SK-N-SH (cell line): Measurements from ENCODE around the gene ADAMTSL1. TPM values are rescaled to one million over a fixed set of nuclear protein-coding genes. Genes with fewer than 3 reads are reported as not detected.

Experiments
- CTCF ChIA-PET: fragments of 300-600, 350-600 bp; formaldehyde crosslinking; extraction: SDS; loops from one replicate; lab custom pipeline; 2021; lab: Yijun Ruan, JAX
- POLR2A ChIA-PET: fragments of 350-600 bp; sonication (Branson Sonifier 250); formaldehyde crosslinking; extraction: SDS; loops from one replicate; lab custom pipeline; 2020; ENCODE audit warnings: antibody characterized with exemption, inconsistent platforms; lab: Yijun Ruan, JAX
- DNase-seq: peaks from one replicate; pipeline ENCODE4 v3.0.0; 2012
- H2AFZ ChIP-seq: fragments of 200-600 bp; sonication (generic); 2 replicates; pipeline ENCODE4 v1.8.1; 2016; ENCODE audit warnings: antibody characterized with exemption, mild to moderate bottlenecking, low read depth
- H3F3A ChIP-seq: fragments of 200-600 bp; sonication (generic); replicated peaks from 2 replicates; pipeline ENCODE3; 2016; ENCODE audit warnings: antibody characterized with exemption, mild to moderate bottlenecking; ENCODE audit not compliant: insufficient read depth
- H3K27ac ChIP-seq, 2 experiments: fragments of 200-500 bp in 1 of 2; fragments of 200-600 bp in 1 of 2; sonication (Bioruptor generic) in 1 of 2; sonication (generic), shearing (Covaris generic) in 1 of 2; 2 replicates each; pipeline versions ENCODE4 v1.5.1 to v1.6.1; 2014 to 2016; ENCODE audit warnings: low read depth in 2 of 2, inconsistent platforms in 1 of 2, low read length in 1 of 2, mild to moderate bottlenecking in 1 of 2, mixed read lengths in 1 of 2
- H3K27me3 ChIP-seq: fragments of 200-600 bp; sonication (generic), shearing (Covaris generic); 2 replicates; pipeline ENCODE4 v1.6.1; 2016; ENCODE audit warnings: mixed run types; ENCODE audit not compliant: insufficient read depth
- H3K36me3 ChIP-seq, 2 experiments: fragments of 200-500 bp in 1 of 2; fragments of 200-600 bp in 1 of 2; sonication (Bioruptor generic) in 1 of 2; sonication (generic) in 1 of 2; replicated peaks in 1 of 2; 2 replicates each; pipeline versions ENCODE3 to v1.5.1; 2014 to 2016; ENCODE audit warnings: low read length in 1 of 2, mild to moderate bottlenecking in 1 of 2; ENCODE audit not compliant: insufficient read depth in 2 of 2, control insufficient read depth in 1 of 2
- H3K4me1 ChIP-seq, 2 experiments: fragments of 200-500 bp in 1 of 2; fragments of 200-600 bp in 1 of 2; sonication (Bioruptor generic) in 1 of 2; sonication (generic), shearing (Covaris generic) in 1 of 2; 2 replicates each; pipeline versions ENCODE4 v1.5.1 to v1.6.1; 2014 to 2016; ENCODE audit warnings: low read depth in 1 of 2, low read length in 1 of 2, mixed run types in 1 of 2; ENCODE audit not compliant: insufficient read depth in 2 of 2, control insufficient read depth in 1 of 2
- H3K4me2 ChIP-seq: fragments of 200-600 bp; sonication (generic), shearing (Covaris generic); 2 replicates; pipeline ENCODE4 v1.6.1; 2017; ENCODE audit warnings: mixed run types
- H3K4me3 ChIP-seq, 2 experiments: fragments of 200-500 bp in 1 of 2; fragments of 200-600 bp in 1 of 2; sonication (Bioruptor generic) in 1 of 2; sonication (generic), shearing (Covaris generic) in 1 of 2; 2 replicates each; pipeline versions ENCODE4 v1.5.1 to v1.8.1; 2014 to 2016; ENCODE audit warnings: low read depth in 2 of 2, inconsistent platforms in 1 of 2, low read length in 1 of 2, mild to moderate bottlenecking in 1 of 2, mixed read lengths in 1 of 2, moderate library complexity in 1 of 2
- H3K79me2 ChIP-seq: fragments of 200-600 bp; sonication (generic); 2 replicates; pipeline ENCODE4 v1.8.1; 2017; ENCODE audit warnings: mild to moderate bottlenecking; ENCODE audit not compliant: insufficient read depth
- H3K9ac ChIP-seq: fragments of 200-600 bp; sonication (generic); 2 replicates; pipeline ENCODE4 v1.6.1; 2017; ENCODE audit warnings: mixed run types
- H3K9me2 ChIP-seq: fragments of 200-600 bp; sonication (generic); 2 replicates; pipeline ENCODE4 v1.6.1; 2017; ENCODE audit warnings: mixed run types
- H3K9me3 ChIP-seq: fragments of 200-600 bp; sonication (generic); 2 replicates; pipeline ENCODE4 v1.6.1; 2017; ENCODE audit warnings: mixed run types, mild to moderate bottlenecking, moderate library complexity
- H4K20me1 ChIP-seq: fragments of 200-600 bp; sonication (generic); 2 replicates; pipeline ENCODE4 v1.6.1; 2017; ENCODE audit warnings: mild to moderate bottlenecking, mixed run types; ENCODE audit not compliant: insufficient read depth
- FOXJ3 ChIP-seq: sonication (generic); formaldehyde crosslinking; IDR thresholded peaks from 2 replicates; pipeline ENCODE4 v1.5.1; 2020; ENCODE audit warnings: mild to moderate bottlenecking, missing genetic modification reagents
- GATA2 ChIP-seq: sonication (generic); formaldehyde crosslinking; IDR thresholded peaks from 2 replicates; pipeline ENCODE4 v1.5.0; 2020; ENCODE audit warnings: mild to moderate bottlenecking, missing genetic modification reagents
- MAX ChIP-seq: IDR thresholded peaks from 2 replicates; pipeline ENCODE4 v1.4.0; 2012; ENCODE audit warnings: low read depth
- MXI1 ChIP-seq: IDR thresholded peaks from 2 replicates; pipeline ENCODE4 v1.6.1; 2012; ENCODE audit warnings: mild to moderate bottlenecking, low read depth, low read length, improper control_type of control experiment
- POLR2AphosphoS5 ChIP-seq: IDR thresholded peaks from 2 replicates; pipeline ENCODE4 v1.6.1; 2012; ENCODE audit warnings: low read depth, low read length
- RXRA ChIP-seq: IDR thresholded peaks from 2 replicates; pipeline ENCODE4 v1.4.0; 2012; ENCODE audit warnings: low read depth, mild to moderate bottlenecking, borderline replicate concordance
- USF2 ChIP-seq: fragments of 150-350 bp; IDR thresholded peaks from 2 replicates; pipeline ENCODE4 v1.6.1; 2017; ENCODE audit warnings: antibody characterized with exemption, low read length, low read depth, borderline replicate concordance
- ZBTB33 ChIP-seq: IDR thresholded peaks from 2 replicates; pipeline ENCODE4 v1.4.0; 2012; ENCODE audit warnings: low read depth, borderline replicate concordance
- WGBS: methylation state at CpG from one replicate; pipeline ENCODE4 v1.1.6; 2017; ENCODE audit warnings: low lambda C conversion rate; 5-methylcytosine and 5-hydroxymethylcytosine counted together
- polyA plus RNA-seq, 3 experiments: library from polyadenylated mRNA; depleted of rRNA; stranded (reverse); fragments of >200 nt; gene quantifications; 2 replicates each; pipeline ENCODE4 v1.2.3, GENCODE V29; 2012

Gene ADAMTSL1
- polyA plus RNA-seq, 1 of the 3 experiments (the other 2 are of a cell fraction) = 114 TPM

- H3K79me2 ChIP-seq = no peaks in the 10 kb centered on the region
- ChIA-PET CTCF (interaction anchor here (0.6 kb wide), 1 partner anchor 207 kb away, joined by 3 read pairs; no protein-coding TSS in a partner anchor), POLR2A (no interaction called here)
These were observed 209.0 kb downstream of the ADAMTSL1 start for GRCh38 chr9:18682907-18683306.

GRCh38 chr9:18683312-18683711, 209.4 kb downstream of the ADAMTSL1 start:
- no peak for TF ChIP-seq MAX
- WGBS = 89% methylated on average over 12 of the region's 12 CpGs
- no peaks in the 10 kb centered on the region for H3K9me2 ChIP-seq
- H3K4me2 ChIP-seq = no peak overlapping the region
- H3K4me3 ChIP-seq = no peak overlapping the region
- ChIA-PET CTCF (interaction anchor here (0.6 kb wide), 1 partner anchor 207 kb away, joined by 3 read pairs; no protein-coding TSS in a partner anchor), POLR2A (no interaction called here)
- H3K79me2 ChIP-seq = no peaks in the 10 kb centered on the region
- H3K9ac ChIP-seq = no peak overlapping the region
- no peaks in the 10 kb centered on the region for H3K4me1 ChIP-seq
- peaks cover 14% of the 10 kb centered on the region for H3F3A ChIP-seq
- H2AFZ ChIP-seq = no peak overlapping the region
- no peak for DNase-seq
- H3K27ac ChIP-seq = no peak overlapping the region
- peaks cover 0 to 83% of the 10 kb centered on the region in 2 experiments for H3K36me3 ChIP-seq
- no peaks in the 10 kb centered on the region for H3K9me3 ChIP-seq
- no peaks in the 10 kb centered on the region for H3K27me3 ChIP-seq
- no peaks in the 10 kb centered on the region for H4K20me1 ChIP-seq

More at GRCh38 chr9:18682907-18683306, 209.0 kb downstream of the ADAMTSL1 start:
- Histone ChIP-seq H3K36me3 (peaks cover 0 to 87% of the 10 kb centered on the region in 2 experiments), H3K4me2 (no peak overlapping the region), H3K9ac (no peak overlapping the region), H2AFZ (no peak overlapping the region), H3K27me3 (no peaks in the 10 kb centered on the region), H3K4me3 (no peak overlapping the region), H3K9me2 (no peaks in the 10 kb centered on the region), H4K20me1 (no peaks in the 10 kb centered on the region), H3K4me1 (no peaks in the 10 kb centered on the region)
- TF ChIP-seq USF2 = no peak
- TF ChIP-seq ZBTB33 = no peak
- TF ChIP-seq MXI1 = no peak
- no peak for TF ChIP-seq FOXJ3
- no peak for TF ChIP-seq POLR2AphosphoS5
- no peak for TF ChIP-seq RXRA
- no peak for TF ChIP-seq GATA2 (CRISPR knock-in tag)
- TF ChIP-seq, all 33 proteins: peak for 0
- 82% methylated on average over 6 of the region's 6 CpGs for WGBS
- H3K9me3 ChIP-seq = no peaks in the 10 kb centered on the region
- peaks cover 14% of the 10 kb centered on the region for H3F3A ChIP-seq
- DNase-seq = no peak
- H3K27ac ChIP-seq = no peak overlapping the region
